DND-41 (cell line): ENCODE measurements around the gene TTC28.

ENCODE experiments used
- ATAC-seq: fragments of 200-7000 bp; cut with Tn5 transposase; 3 replicates; pipeline ENCODE4 v1.9.1; 2021; ENCODE audit warnings: low read depth; ENCODE audit not compliant: insufficient read depth
- DNase-seq: peaks from one replicate; pipeline ENCODE4 v3.0.0-alpha.2; 2020
- H2AFZ ChIP-seq: 2 replicates; pipeline ENCODE4 v1.6.0; 2012; ENCODE audit warnings: low read depth, low read length
- H3K27ac ChIP-seq: 2 replicates; pipeline ENCODE4 v1.5.1; 2012; ENCODE audit warnings: low read length, inconsistent platforms
- H3K27me3 ChIP-seq: fragments of 200-600 bp; sonication (generic); 2 replicates; pipeline ENCODE4 v1.6.0; 2012; ENCODE audit warnings: low read length, mild to moderate bottlenecking, inconsistent platforms; ENCODE audit not compliant: insufficient read depth, poor library complexity
- H3K36me3 ChIP-seq: 2 replicates; pipeline ENCODE4 v1.5.1; 2012; ENCODE audit warnings: low read length, inconsistent platforms; ENCODE audit not compliant: insufficient read depth
- H3K4me1 ChIP-seq: 2 replicates; pipeline ENCODE4 v1.5.1; 2012; ENCODE audit warnings: mild to moderate bottlenecking, low read length; ENCODE audit not compliant: insufficient read depth
- H3K4me2 ChIP-seq: 2 replicates; pipeline ENCODE4 v1.6.0; 2012; ENCODE audit warnings: mild to moderate bottlenecking, moderate library complexity, low read length, inconsistent platforms; ENCODE audit not compliant: insufficient read depth
- H3K4me3 ChIP-seq, 2 experiments: fragments of 200-600 bp in 1 of 2; shearing (Covaris generic) in 1 of 2; 2 replicates each; pipeline ENCODE4 v1.5.1; 2012 to 2016; ENCODE audit warnings: inconsistent platforms in 2 of 2, low read length in 2 of 2, mild to moderate bottlenecking in 2 of 2, low read depth in 1 of 2, moderate library complexity in 1 of 2
- H3K79me2 ChIP-seq: 2 replicates; pipeline ENCODE4 v1.6.0; 2012; ENCODE audit warnings: low read length, inconsistent platforms; ENCODE audit not compliant: insufficient read depth
- H3K9ac ChIP-seq: 2 replicates; pipeline ENCODE4 v1.6.0; 2012; ENCODE audit warnings: low read depth, mild to moderate bottlenecking, inconsistent platforms, low read length, moderate library complexity
- H3K9me3 ChIP-seq: 2 replicates; pipeline ENCODE4 v1.5.1; 2012; ENCODE audit warnings: low read length, moderate library complexity, mild to moderate bottlenecking, inconsistent platforms; ENCODE audit not compliant: insufficient read depth, severe bottlenecking
- H4K20me1 ChIP-seq: 2 replicates; pipeline ENCODE4 v1.6.0; 2012; ENCODE audit warnings: low read length; ENCODE audit not compliant: insufficient read depth
- EZH2 ChIP-seq: IDR thresholded peaks from 3 replicates; pipeline ENCODE4 v1.6.1; 2012; ENCODE audit warnings: borderline replicate concordance, low read depth, mild to moderate bottlenecking, moderate library complexity, low read length, inconsistent platforms; ENCODE audit not compliant: severe bottlenecking
- TF ChIP-seq, protein P1 (sequence below): IDR thresholded peaks from 2 replicates; pipeline ENCODE4 v1.5.1; 2012; ENCODE audit warnings: borderline replicate concordance, low read length, moderate library complexity, mild to moderate bottlenecking; ENCODE audit not compliant: poor library complexity, severe bottlenecking; ENCODE audit errors: extremely low read depth

Gene TTC28

DNA sequence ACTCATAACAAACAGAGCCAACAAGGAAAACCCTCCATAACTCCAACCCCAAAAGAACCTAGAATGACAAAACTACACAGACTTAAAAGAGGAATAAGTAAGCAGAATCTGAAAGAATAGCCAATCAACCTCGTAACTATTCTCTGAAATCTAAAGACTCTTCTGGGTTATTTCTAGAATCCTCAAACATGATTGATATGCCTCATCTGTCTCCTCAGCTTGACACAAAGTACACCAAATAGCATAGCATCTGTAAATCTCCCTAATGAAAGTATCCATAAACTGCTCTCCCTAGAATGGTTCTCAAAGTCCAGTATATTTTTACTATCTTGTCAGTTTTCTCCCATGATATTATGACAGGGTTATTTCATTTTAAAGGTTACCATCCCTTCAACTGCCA, 195.0 kb downstream of the TTC28 start:
- no peaks in the 10 kb centered on the region for H3K27me3 ChIP-seq
- no peak overlapping the region for H3K4me2 ChIP-seq
- no peak for TF ChIP-seq EZH2
- TF ChIP-seq, protein P1, sequence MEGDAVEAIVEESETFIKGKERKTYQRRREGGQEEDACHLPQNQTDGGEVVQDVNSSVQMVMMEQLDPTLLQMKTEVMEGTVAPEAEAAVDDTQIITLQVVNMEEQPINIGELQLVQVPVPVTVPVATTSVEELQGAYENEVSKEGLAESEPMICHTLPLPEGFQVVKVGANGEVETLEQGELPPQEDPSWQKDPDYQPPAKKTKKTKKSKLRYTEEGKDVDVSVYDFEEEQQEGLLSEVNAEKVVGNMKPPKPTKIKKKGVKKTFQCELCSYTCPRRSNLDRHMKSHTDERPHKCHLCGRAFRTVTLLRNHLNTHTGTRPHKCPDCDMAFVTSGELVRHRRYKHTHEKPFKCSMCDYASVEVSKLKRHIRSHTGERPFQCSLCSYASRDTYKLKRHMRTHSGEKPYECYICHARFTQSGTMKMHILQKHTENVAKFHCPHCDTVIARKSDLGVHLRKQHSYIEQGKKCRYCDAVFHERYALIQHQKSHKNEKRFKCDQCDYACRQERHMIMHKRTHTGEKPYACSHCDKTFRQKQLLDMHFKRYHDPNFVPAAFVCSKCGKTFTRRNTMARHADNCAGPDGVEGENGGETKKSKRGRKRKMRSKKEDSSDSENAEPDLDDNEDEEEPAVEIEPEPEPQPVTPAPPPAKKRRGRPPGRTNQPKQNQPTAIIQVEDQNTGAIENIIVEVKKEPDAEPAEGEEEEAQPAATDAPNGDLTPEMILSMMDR: no peak
- H3K4me3 ChIP-seq: no peak overlapping the region
- H3K36me3 ChIP-seq: no peaks in the 10 kb centered on the region
- H3K4me1 ChIP-seq: peaks cover 19% of the 10 kb centered on the region
- H3K27ac ChIP-seq: no peak overlapping the region
- H4K20me1 ChIP-seq: no peaks in the 10 kb centered on the region
- H2AFZ ChIP-seq: no peak overlapping the region
- DNase-seq (no peak), ATAC-seq (no peak)
- H3K9ac ChIP-seq: no peak overlapping the region
- peaks cover 3% of the 10 kb centered on the region for H3K9me3 ChIP-seq
- H3K79me2 ChIP-seq: no peaks in the 10 kb centered on the region

DNA sequence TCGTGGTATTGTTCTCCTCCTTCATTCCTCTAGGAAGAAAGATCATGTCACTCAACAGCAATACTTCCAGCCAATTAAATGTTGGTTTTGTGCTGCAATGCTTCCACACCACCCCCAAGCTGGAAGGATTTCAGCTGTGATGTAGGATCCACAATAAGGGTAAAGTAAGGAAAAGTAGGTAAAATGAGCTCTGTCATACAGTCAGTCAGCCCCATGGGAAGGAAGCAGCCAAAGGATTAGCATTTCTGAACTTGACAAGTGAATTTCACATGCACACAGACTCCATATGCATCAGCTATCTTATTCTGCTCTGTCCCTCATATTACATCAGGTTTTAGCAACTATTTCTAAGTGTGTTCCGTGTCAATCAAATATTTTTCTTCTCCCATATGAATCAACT, 197.9 kb downstream of the TTC28 start:
- ATAC-seq: no peak
- DNase-seq: no peak
- H4K20me1 ChIP-seq: no peaks in the 10 kb centered on the region
- no peak overlapping the region for H3K4me2 ChIP-seq
- no peak for TF ChIP-seq EZH2
- TF ChIP-seq, protein P1: no peak
- H2AFZ ChIP-seq: no peak overlapping the region
- H3K27me3 ChIP-seq: no peaks in the 10 kb centered on the region
- H3K27ac ChIP-seq: no peak overlapping the region
- H3K9ac ChIP-seq: no peak overlapping the region
- H3K79me2 ChIP-seq: no peaks in the 10 kb centered on the region
- H3K9me3 ChIP-seq: no peaks in the 10 kb centered on the region
- H3K36me3 ChIP-seq: no peaks in the 10 kb centered on the region
- no peak overlapping the region for H3K4me3 ChIP-seq
- peaks cover 26% of the 10 kb centered on the region for H3K4me1 ChIP-seq

DNA sequence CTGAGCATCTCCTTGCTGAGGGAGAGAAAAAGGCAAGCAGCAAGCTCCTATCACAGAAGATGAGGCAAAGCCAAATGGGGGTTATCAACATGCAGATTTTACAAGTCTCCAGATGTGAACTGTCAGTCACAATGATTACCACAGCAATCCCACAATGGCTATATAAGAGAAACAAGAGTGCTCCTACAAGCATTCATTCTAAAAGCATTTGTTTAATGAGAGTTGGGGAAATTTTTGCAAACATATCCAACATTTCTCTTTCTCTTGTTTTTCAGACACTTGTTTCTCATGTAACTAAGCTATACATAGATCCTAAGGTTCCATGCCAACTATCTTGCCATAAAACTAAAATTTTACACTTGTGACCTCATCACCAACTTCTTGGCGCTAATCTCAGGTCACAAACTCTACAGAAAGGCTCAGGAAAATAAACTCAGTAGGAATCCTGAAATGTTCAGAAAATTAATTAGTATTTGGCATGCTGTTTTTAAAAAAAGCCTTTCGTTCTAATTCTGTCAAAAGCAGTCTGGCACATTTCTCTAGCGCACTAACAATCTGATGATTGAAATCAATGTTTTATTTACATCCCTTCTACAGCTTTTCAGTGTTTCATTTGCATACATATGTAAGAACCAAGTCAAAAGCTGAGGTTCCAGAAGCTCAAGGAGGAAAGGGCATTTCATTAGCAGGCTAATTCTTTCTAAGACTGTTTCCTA, 199.5 kb downstream of the TTC28 start:
- H3K27me3 ChIP-seq: no peaks in the 10 kb centered on the region
- H3K9me3 ChIP-seq: no peaks in the 10 kb centered on the region
- H3K27ac ChIP-seq: no peak overlapping the region
- no peak overlapping the region for H3K4me3 ChIP-seq
- no peak for ATAC-seq
- H2AFZ ChIP-seq: no peak overlapping the region
- H3K4me1 ChIP-seq: peaks cover 22% of the 10 kb centered on the region
- DNase-seq: no peak
- TF ChIP-seq, protein P1: no peak
- TF ChIP-seq EZH2: no peak
- H3K4me2 ChIP-seq: no peak overlapping the region
- H3K79me2 ChIP-seq: no peaks in the 10 kb centered on the region
- H3K36me3 ChIP-seq: no peaks in the 10 kb centered on the region
- H3K9ac ChIP-seq: no peak overlapping the region
- no peaks in the 10 kb centered on the region for H4K20me1 ChIP-seq
